ENCODE results near the gene SURF4. TPM values are rescaled to one million over a fixed set of nuclear protein-coding genes. Genes with fewer than 3 reads are reported as not detected.

Gene SURF4
- total and polyA plus RNA-seq, 2 donors (not counting 1 experiment from before 2014, with no cell fraction given): 34.7 to 43.8 TPM

- Histone ChIP-seq H3K9ac (ENCODE audit: low read length) (no peak overlapping the region), H4K20me1 (ENCODE audit: control insufficient read depth, insufficient read depth, low read length, poor library complexity, severe bottlenecking) (peaks cover 46% of the 10 kb centered on the region), H3K4me1 (ENCODE audit: control insufficient read depth in 2 of 2, insufficient read depth in 2 of 2, low read length in 2 of 2) (peaks cover 13 to 23% of the 10 kb centered on the region in 2 donors), H2AFZ (ENCODE audit: insufficient read depth, low read depth, low read length, poor library complexity, severe bottlenecking) (no peak overlapping the region), H3K27ac (ENCODE audit: low read length in 2 of 2) (no peak overlapping the region), H3K4me2 (replicated peaks; ENCODE audit: low read depth, low read length, poor library complexity, severe bottlenecking) (no peak overlapping the region), H3K9me3 (ENCODE audit: control extremely low read depth in 1 of 3, control insufficient read depth in 2 of 3, insufficient read depth in 1 of 3, low read length in 2 of 3) (peaks cover 0 to 4% (median 0%) of the 10 kb centered on the region in 3 donors), H3K36me3 (replicated peaks in 1 of 2; ENCODE audit: control extremely low read depth in 1 of 2, control insufficient read depth in 1 of 2, extremely low read depth in 1 of 2, insufficient read depth in 2 of 2, low read length in 1 of 2) (peaks cover 3 to 44% of the 10 kb centered on the region in 2 experiments), H3K27me3 (replicated peaks in 1 of 4; ENCODE audit: control extremely low read depth in 1 of 4, control insufficient read depth in 3 of 4, insufficient read depth in 4 of 4, low read length in 3 of 4) (no peaks in the 10 kb centered on the region), H3K79me2 (ENCODE audit: control insufficient read depth, insufficient read depth, low read length) (peaks cover 27% of the 10 kb centered on the region), H3K4me3 (ENCODE audit: control extremely low read depth in 1 of 5, extremely low read depth in 1 of 5, insufficient read depth in 1 of 5, low read depth in 2 of 5, low read length in 4 of 5) (no peak overlapping the region)
- Mint-ChIP-seq H3K9me3 (ENCODE audit: insufficient read depth) (no peaks in the 10 kb centered on the region), H3K4me1 (peaks cover 26% of the 10 kb centered on the region), H3K27ac (peak overlapping the region; percentile 21), H3K4me3 (no peak overlapping the region), H3K27me3 (no peaks in the 10 kb centered on the region)
- CTCF ChIA-PET: no interaction called here
- ATAC-seq (ENCODE audit: low read depth) (no peak), DNase-seq (peak; percentile 7)
- 98% methylated on average over 57 of the region's 57 CpGs for WGBS (ENCODE audit: insufficient coverage)
- TF ChIP-seq EZH2 (IDR thresholded peaks at IDR 0.05; ENCODE audit: borderline replicate concordance, insufficient read depth, low read depth, low read length, poor library complexity, severe bottlenecking): no peak
- TF ChIP-seq CTCF (IDR thresholded peaks at IDR 0.05): no peak
- POLR2A ChIA-PET: no interaction called here
- intact Hi-C loops (cut with micrococcal nuclease): no loop called here
Measured at GRCh38 chr9:133331641-133332380, 44.0 kb downstream of the SURF4 start.

DNA sequence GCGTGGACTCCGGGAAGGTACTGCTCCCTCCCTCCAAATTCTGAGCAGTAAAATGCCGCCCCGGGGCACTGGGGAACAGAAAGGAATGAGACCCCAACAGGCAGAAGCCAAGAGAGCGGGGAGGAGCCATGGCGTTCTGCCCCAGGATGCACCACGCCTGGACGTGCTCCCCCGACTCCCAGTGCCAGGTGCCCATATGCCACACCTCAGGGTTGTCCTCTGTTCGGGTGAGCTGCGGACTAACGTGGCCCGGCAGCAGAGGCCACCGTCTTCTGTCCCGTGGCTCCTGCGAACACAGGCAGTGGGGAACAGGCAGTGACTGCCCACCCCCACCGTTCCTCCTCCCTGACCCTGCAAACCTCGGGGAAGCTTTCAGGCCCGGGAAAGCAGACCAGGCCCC lies 44.6 kb downstream of the SURF4 start:
- peaks cover 46% of the 10 kb centered on the region for H4K20me1 ChIP-seq (ENCODE audit: control insufficient read depth, insufficient read depth, low read length, poor library complexity, severe bottlenecking)
- H3K4me3 ChIP-seq (ENCODE audit: control extremely low read depth in 1 of 5, extremely low read depth in 1 of 5, insufficient read depth in 1 of 5, low read depth in 2 of 5, low read length in 4 of 5): no peak overlapping the region
- POLR2A ChIA-PET: no interaction called here
- no peak overlapping the region for H2AFZ ChIP-seq (ENCODE audit: insufficient read depth, low read depth, low read length, poor library complexity, severe bottlenecking)
- H3K4me1 ChIP-seq (ENCODE audit: control insufficient read depth in 2 of 2, insufficient read depth in 2 of 2, low read length in 2 of 2): peaks cover 11 to 17% of the 10 kb centered on the region in 2 donors
- no peak overlapping the region for H3K9ac ChIP-seq (ENCODE audit: low read length)
- peaks cover 3 to 44% of the 10 kb centered on the region in 2 experiments for H3K36me3 ChIP-seq (replicated peaks in 1 of 2; ENCODE audit: control extremely low read depth in 1 of 2, control insufficient read depth in 1 of 2, extremely low read depth in 1 of 2, insufficient read depth in 2 of 2, low read length in 1 of 2)
- intact Hi-C loops (cut with micrococcal nuclease): no loop called here
- WGBS (ENCODE audit: insufficient coverage): 98% methylated on average over 19 of the region's 19 CpGs
- H3K4me1 Mint-ChIP-seq: peaks cover 20% of the 10 kb centered on the region
- peaks cover 0 to 1% (median 0%) of the 10 kb centered on the region in 3 donors for H3K9me3 ChIP-seq (ENCODE audit: control extremely low read depth in 1 of 3, control insufficient read depth in 2 of 3, insufficient read depth in 1 of 3, low read length in 2 of 3)
- H3K27me3 Mint-ChIP-seq: no peaks in the 10 kb centered on the region
- no peak overlapping the region for H3K4me2 ChIP-seq (replicated peaks; ENCODE audit: low read depth, low read length, poor library complexity, severe bottlenecking)
- no peak for DNase-seq
- peaks cover 23% of the 10 kb centered on the region for H3K79me2 ChIP-seq (ENCODE audit: control insufficient read depth, insufficient read depth, low read length)
- no peak overlapping the region for H3K27ac ChIP-seq (ENCODE audit: low read length in 2 of 2)
- no peaks in the 10 kb centered on the region for H3K9me3 Mint-ChIP-seq (ENCODE audit: insufficient read depth)
- no peak overlapping the region for H3K27ac Mint-ChIP-seq
- TF ChIP-seq CTCF (IDR thresholded peaks at IDR 0.05) (no peak), EZH2 (IDR thresholded peaks at IDR 0.05; ENCODE audit: borderline replicate concordance, insufficient read depth, low read depth, low read length, poor library complexity, severe bottlenecking) (no peak)
- H3K4me3 Mint-ChIP-seq: no peak overlapping the region
- CTCF ChIA-PET: interaction anchor here (1.1 to 1.3 kb wide), 2 partner anchors 145 to 156 kb away, joined by 5 to 6 read pairs; no protein-coding TSS in a partner anchor
- ATAC-seq (ENCODE audit: low read depth): no peak
- H3K27me3 ChIP-seq (replicated peaks in 1 of 4; ENCODE audit: control extremely low read depth in 1 of 4, control insufficient read depth in 3 of 4, insufficient read depth in 4 of 4, low read length in 3 of 4): no peaks in the 10 kb centered on the region
